ENCODE measurements around the gene SIRT7.

Gene SIRT7

DNA sequence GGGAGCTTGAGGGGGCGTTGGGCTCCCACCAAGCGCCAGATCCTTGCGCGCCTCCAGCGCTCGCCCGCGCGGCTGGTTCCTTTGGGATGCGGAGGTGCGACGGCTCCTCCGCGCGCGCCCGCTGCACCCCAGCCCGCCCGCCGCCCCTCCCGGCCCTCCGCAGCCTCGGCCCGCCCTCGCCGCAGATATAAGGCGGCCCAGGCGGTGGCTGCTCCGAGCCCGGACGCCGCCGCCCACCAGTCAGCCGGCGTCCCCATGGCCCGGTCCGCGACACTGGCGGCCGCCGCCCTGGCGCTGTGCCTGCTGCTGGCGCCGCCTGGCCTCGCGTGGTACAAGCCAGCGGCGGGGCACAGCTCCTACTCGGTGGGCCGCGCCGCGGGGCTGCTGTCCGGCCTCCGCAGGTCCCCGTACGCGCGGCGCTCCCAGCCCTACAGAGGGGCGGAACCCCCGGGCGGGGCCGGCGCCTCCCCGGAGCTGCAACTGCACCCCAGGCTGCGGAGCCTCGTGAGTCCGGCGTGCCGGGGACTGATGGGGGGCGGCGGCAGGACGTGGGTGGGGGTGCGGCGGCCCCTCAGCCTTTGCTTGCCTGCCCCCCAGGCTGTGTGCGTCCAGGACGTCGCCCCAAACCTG lies 15.8 kb downstream of the SIRT7 start, which contains the start of gene NPB:
TSS of gene NPB (plus strand) at position 216 of the 630 bp plus-strand sequence. CDS start at position 256, 40 bp downstream.
- H3K4me3 ChIP-seq (ENCODE audit: low read depth, low read length): peak within 1 kb of the TSS; percentile 3
- no peak for DNase-seq (ENCODE audit: low read depth, low spot score)
- TF ChIP-seq, protein P1, sequence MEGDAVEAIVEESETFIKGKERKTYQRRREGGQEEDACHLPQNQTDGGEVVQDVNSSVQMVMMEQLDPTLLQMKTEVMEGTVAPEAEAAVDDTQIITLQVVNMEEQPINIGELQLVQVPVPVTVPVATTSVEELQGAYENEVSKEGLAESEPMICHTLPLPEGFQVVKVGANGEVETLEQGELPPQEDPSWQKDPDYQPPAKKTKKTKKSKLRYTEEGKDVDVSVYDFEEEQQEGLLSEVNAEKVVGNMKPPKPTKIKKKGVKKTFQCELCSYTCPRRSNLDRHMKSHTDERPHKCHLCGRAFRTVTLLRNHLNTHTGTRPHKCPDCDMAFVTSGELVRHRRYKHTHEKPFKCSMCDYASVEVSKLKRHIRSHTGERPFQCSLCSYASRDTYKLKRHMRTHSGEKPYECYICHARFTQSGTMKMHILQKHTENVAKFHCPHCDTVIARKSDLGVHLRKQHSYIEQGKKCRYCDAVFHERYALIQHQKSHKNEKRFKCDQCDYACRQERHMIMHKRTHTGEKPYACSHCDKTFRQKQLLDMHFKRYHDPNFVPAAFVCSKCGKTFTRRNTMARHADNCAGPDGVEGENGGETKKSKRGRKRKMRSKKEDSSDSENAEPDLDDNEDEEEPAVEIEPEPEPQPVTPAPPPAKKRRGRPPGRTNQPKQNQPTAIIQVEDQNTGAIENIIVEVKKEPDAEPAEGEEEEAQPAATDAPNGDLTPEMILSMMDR (IDR thresholded peaks at IDR 0.05; ENCODE audit: low read depth, low read length): no peak
- in situ Hi-C loops (cut with HindIII; ENCODE audit: low sequenced_read_pairs): no loop called here

DNA sequence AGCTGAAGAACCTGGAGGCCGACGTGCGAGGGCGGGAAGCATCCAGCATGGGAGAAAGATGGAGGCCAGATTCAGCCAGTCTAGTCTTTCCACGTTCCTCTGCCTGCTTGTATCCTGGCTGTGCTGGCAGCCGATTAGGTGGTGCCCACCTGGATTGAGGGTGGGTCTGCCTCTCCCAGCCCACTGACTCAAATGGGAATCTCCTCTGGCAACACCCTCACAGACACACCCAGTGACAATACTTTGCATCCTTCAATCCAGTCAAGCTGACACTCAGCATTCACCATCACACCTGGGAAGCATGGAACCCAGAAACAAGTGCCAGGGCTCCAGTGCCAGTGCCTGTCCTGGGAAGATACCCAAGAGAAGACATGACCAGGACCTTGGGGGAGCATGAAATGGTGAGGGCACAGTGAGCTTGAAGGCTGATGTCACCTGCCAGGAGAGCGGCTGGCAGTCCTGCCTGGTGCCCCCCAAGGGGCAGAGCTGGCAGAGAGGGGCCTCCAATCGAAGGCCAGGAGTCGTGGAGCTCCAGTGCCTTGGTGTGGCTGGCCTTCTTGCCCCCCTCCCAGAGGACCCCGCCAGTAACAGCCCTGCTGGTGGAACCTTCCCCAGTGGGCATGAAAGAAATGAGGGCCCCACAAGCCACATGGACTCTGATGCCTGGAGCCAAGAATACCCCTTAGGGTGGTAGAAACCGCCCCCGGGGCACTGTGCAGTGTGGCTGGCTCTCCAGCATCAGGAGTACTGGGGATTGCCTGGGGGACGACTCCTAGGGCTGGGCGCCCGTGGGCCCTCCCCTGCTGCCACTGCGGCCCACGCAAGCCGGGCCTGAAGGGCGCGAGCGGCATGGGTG lies 16.6 kb downstream of the SIRT7 start:
- no peak overlapping the region for H3K4me3 ChIP-seq (ENCODE audit: low read depth, low read length)
- TF ChIP-seq, protein P1 (IDR thresholded peaks at IDR 0.05; ENCODE audit: low read depth, low read length): no peak
- DNase-seq (ENCODE audit: low read depth, low spot score): no peak
- in situ Hi-C loops (cut with HindIII; ENCODE audit: low sequenced_read_pairs): no loop called here

DNA sequence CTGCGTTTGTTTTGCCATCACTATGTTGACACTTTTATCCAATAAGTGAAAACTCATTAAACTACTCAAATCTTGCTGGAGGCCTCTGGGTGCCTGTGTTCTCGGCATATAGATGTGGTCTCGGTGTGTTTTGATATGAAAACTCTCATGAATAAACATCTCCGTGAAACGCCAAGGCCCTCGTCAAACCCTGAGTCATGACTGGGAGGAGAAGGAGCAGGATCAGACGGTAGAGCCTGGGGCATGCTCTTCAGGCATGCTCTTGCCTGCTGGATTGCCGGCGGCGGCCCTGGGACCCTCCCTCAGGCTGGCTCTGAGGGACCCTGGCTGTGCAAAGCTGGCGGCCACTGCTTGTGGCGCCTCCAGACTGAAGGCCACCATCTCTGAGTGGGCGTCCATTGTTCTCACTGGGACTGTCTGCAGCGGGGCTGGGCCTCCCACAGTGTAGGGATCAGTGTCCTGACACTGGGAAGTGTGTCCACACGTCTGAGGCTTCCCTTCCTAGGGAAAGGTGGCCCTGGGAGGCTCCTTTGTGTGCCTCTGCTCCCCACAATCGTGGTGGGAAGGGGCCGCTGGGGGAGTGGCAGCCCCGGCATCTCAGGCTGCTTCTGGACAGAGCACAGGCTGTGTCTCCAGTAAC lies 17.7 kb downstream of the SIRT7 start:
- DNase-seq (ENCODE audit: low read depth, low spot score): no peak
- in situ Hi-C loops (cut with HindIII; ENCODE audit: low sequenced_read_pairs): no loop called here
- TF ChIP-seq, protein P1 (IDR thresholded peaks at IDR 0.05; ENCODE audit: low read depth, low read length): no peak
- H3K4me3 ChIP-seq (ENCODE audit: low read depth, low read length): no peak overlapping the region

DNA sequence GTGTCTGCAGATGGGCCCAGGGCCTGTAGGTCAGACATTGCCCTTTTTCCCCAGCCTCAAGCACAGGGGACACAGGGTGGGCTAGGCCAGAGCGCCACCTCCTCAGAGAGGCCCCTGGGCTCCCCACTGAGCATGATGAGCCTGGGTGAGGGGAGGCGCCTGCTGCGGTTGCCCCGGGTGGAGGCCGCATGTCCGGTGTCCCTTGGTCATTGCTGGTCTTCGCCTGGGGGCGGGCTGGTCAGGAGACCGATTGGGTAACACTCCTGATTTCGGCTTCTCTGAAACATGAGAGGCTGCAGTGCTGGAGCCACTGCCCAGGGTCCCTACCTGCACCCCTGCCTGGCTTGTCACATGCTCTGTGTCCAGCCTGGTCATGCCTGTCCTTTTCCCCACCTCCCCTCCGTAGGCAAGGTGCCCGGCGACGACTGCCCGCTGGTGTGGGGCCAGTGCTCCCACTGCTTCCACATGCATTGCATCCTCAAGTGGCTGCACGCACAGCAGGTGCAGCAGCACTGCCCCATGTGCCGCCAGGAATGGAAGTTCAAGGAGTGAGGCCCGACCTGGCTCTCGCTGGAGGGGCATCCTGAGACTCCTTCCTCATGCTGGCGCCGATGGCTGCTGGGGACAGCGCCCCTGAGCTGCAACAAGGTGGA lies 18.3 kb downstream of the SIRT7 start:
- H3K4me3 ChIP-seq (ENCODE audit: low read depth, low read length): no peak overlapping the region
- no peak for DNase-seq (ENCODE audit: low read depth, low spot score)
- in situ Hi-C loops (cut with HindIII; ENCODE audit: low sequenced_read_pairs): no loop called here
- TF ChIP-seq, protein P1 (IDR thresholded peaks at IDR 0.05; ENCODE audit: low read depth, low read length): no peak

DNA sequence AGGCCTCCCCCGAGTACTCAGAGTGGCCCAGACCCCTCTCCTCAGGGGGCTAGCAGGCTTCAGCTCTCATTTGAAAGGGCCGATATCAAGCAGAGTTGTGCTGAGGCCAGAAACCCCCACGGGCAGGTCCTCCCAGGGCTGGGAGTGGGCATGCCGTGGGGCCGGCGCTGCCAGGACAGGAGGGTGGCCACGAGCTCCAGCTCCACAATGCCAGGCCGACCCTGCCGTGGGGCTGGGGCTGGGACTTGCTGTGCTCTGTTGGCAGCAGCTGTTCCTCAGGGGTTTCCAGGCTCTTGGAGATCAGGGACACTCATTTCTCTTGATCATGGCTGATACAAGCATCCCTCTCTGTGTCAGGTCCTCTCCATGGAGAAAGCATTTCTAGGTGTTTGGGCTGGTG lies 19.1 kb downstream of the SIRT7 start:
- in situ Hi-C loops (cut with HindIII; ENCODE audit: low sequenced_read_pairs): no loop called here
- H3K4me3 ChIP-seq (ENCODE audit: low read depth, low read length): no peak overlapping the region
- DNase-seq (ENCODE audit: low read depth, low spot score): no peak
- TF ChIP-seq, protein P1 (IDR thresholded peaks at IDR 0.05; ENCODE audit: low read depth, low read length): no peak
